Nephron progenitor cell (in vitro differentiated cells): ENCODE data around the gene OR8B8.
"Not testable (repeated sequence)": the region's sequence is repeated elsewhere in the genome, so short reads cannot be mapped to it uniquely, and the experiment has no call there.

Source experiments
- DNase-seq: peaks from one replicate; pipeline ENCODE4 v3.0.0; 2021
- H3K27ac Mint-ChIP-seq: 2 replicates; pipeline ENCODE4 v1.8.0; 2021; ENCODE audit warnings: mild to moderate bottlenecking, moderate library complexity, mixed read lengths
- H3K27me3 Mint-ChIP-seq: 2 replicates; pipeline ENCODE4 v1.8.0; 2021; ENCODE audit warnings: mild to moderate bottlenecking, low read depth, mixed read lengths; ENCODE audit not compliant: poor library complexity
- H3K36me3 Mint-ChIP-seq: 2 replicates; pipeline ENCODE4 v1.8.0; 2021; ENCODE audit warnings: low read depth, mixed read lengths
- H3K4me1 Mint-ChIP-seq: 2 replicates; pipeline ENCODE4 v1.8.0; 2021; ENCODE audit warnings: mixed read lengths
- H3K4me3 Mint-ChIP-seq: 2 replicates; pipeline ENCODE4 v1.8.0; 2021; ENCODE audit warnings: mild to moderate bottlenecking, moderate library complexity, mixed read lengths
- H3K9me3 Mint-ChIP-seq: 2 replicates; pipeline ENCODE4 v1.8.0; 2021; ENCODE audit warnings: mild to moderate bottlenecking, moderate library complexity, mixed read lengths
- TF ChIP-seq, protein P1 (sequence below): fragments of 200-600 bp; sonication (generic); IDR thresholded peaks from 2 replicates; pipeline ENCODE4 v1.5.0; 2021; ENCODE audit warnings: antibody characterized with exemption

Gene OR8B8

GRCh38 chr11:124467381-124467927, 22.0 kb upstream of the OR8B8 start:
- H3K27me3 Mint-ChIP-seq: peaks cover 4% of the 10 kb centered on the region
- peak overlapping the region; percentile 6 for H3K27ac Mint-ChIP-seq
- H3K36me3 Mint-ChIP-seq: no peaks in the 10 kb centered on the region
- H3K9me3 Mint-ChIP-seq: no peaks in the 10 kb centered on the region
- TF ChIP-seq, protein P1, sequence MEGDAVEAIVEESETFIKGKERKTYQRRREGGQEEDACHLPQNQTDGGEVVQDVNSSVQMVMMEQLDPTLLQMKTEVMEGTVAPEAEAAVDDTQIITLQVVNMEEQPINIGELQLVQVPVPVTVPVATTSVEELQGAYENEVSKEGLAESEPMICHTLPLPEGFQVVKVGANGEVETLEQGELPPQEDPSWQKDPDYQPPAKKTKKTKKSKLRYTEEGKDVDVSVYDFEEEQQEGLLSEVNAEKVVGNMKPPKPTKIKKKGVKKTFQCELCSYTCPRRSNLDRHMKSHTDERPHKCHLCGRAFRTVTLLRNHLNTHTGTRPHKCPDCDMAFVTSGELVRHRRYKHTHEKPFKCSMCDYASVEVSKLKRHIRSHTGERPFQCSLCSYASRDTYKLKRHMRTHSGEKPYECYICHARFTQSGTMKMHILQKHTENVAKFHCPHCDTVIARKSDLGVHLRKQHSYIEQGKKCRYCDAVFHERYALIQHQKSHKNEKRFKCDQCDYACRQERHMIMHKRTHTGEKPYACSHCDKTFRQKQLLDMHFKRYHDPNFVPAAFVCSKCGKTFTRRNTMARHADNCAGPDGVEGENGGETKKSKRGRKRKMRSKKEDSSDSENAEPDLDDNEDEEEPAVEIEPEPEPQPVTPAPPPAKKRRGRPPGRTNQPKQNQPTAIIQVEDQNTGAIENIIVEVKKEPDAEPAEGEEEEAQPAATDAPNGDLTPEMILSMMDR: no peak
- no peak overlapping the region for H3K4me3 Mint-ChIP-seq
- DNase-seq: peak; percentile 18
- H3K4me1 Mint-ChIP-seq: peaks cover 26% of the 10 kb centered on the region

DNA sequence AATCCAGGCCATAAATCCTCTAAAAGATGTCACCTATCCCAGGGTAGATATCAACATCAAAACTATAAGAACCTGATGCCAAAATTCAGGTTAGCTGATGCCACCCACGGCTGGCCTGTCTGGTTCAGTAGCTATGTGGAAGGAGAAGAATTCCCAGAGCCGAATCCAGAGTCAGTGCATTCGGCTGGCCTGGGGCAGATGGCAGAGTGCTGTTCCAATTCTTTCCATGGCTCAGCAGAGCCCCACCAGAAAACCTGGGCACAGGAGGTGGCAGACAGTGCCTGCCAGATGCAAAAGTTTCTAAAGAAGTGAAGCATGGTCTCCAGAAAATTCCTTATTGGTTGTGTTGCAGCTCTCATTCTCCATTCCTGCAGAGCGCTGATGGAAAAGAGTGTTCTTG, 19.9 kb upstream of the OR8B8 start:
- DNase-seq: no peak
- no peaks in the 10 kb centered on the region for H3K9me3 Mint-ChIP-seq
- no peak overlapping the region for H3K27ac Mint-ChIP-seq
- peaks cover 20% of the 10 kb centered on the region for H3K4me1 Mint-ChIP-seq
- no peak overlapping the region for H3K4me3 Mint-ChIP-seq
- peaks cover 3% of the 10 kb centered on the region for H3K27me3 Mint-ChIP-seq
- H3K36me3 Mint-ChIP-seq: no peaks in the 10 kb centered on the region
- TF ChIP-seq, protein P1: no peak

- Mint-ChIP-seq H3K4me3 (no peak overlapping the region), H3K36me3 (no peaks in the 10 kb centered on the region), H3K9me3 (no peaks in the 10 kb centered on the region), H3K27me3 (peaks cover 3% of the 10 kb centered on the region), H3K4me1 (peaks cover 14% of the 10 kb centered on the region), H3K27ac (no peak overlapping the region)
- no peak for DNase-seq
- TF ChIP-seq, protein P1: no peak
These were observed 18.5 kb upstream of the OR8B8 start for GRCh38 chr11:124463990-124464389.

GRCh38 chr11:124463324-124463723, 17.8 kb upstream of the OR8B8 start:
- H3K9me3 Mint-ChIP-seq: no peaks in the 10 kb centered on the region
- H3K36me3 Mint-ChIP-seq: no peaks in the 10 kb centered on the region
- H3K4me3 Mint-ChIP-seq: no peak overlapping the region
- DNase-seq: no peak
- peaks cover 3% of the 10 kb centered on the region for H3K27me3 Mint-ChIP-seq
- peaks cover 13% of the 10 kb centered on the region for H3K4me1 Mint-ChIP-seq
- TF ChIP-seq, protein P1: no peak
- H3K27ac Mint-ChIP-seq: no peak overlapping the region

DNA sequence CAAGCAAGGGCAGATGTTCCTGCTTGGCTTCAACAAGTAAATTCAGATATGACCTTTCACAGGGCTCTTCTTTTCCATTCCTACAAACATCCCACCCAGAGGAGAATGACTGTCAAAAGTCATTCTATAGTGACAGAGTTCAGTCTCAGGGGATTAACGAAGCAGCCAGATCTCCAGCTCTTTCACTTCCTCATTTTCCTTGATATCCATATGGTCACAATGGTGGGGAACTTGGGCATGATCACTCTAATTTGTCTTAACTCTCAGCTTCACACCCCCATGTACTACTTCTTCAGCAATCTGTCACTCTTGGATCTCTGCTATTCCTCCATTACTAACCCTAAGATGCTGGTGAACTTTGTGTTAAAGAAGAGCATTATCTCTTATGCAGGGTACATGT, 15.0 kb upstream of the OR8B8 start:
- TF ChIP-seq, protein P1: no peak
- Mint-ChIP-seq H3K4me3 (no peak overlapping the region), H3K27ac (no peak overlapping the region), H3K9me3 (no peaks in the 10 kb centered on the region), H3K36me3 (no peaks in the 10 kb centered on the region), H3K27me3 (no peaks in the 10 kb centered on the region), H3K4me1 (no peaks in the 10 kb centered on the region)
- DNase-seq: no peak

DNA sequence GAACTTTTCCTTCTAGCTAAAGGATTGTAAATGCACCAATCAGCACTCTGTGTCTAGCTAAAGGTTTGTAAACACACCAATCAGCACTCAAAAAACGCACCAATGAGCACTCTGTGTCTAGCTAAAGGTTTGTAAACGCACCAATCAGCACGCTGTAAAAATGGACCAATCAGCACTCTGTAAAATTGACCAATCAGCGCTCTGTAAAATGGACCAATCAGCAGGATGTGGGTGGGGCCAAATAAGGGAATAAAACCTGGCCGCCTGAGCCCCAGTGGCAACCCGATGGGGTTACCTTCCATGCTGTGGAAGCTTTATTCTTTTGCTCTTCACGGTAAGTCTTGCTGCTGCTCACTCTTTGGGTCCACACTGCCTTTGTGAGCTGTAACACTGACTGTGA, 13.9 kb upstream of the OR8B8 start:
- not testable (repeated sequence) for H3K27ac Mint-ChIP-seq, H3K4me3 Mint-ChIP-seq, H3K9me3 Mint-ChIP-seq, H3K4me1 Mint-ChIP-seq, H3K27me3 Mint-ChIP-seq, DNase-seq, H3K36me3 Mint-ChIP-seq
